Calu3 (cell line): ENCODE measurements around the gene CDH2. TPM values are rescaled to one million over a fixed set of nuclear protein-coding genes. Genes with fewer than 3 reads are reported as not detected.

Experiments used
- BruUV-seq: library from RNA; stranded (reverse); fragments of 400-500 nt; replicated peaks from 2 replicates; lab custom pipeline; 2021; lab: Mats Ljungman, UMichigan
- CTCF ChIA-PET: fragments of 300-600 bp; sonication (Branson Sonifier 250); formaldehyde crosslinking; loops from one replicate; lab custom pipeline; 2022; ENCODE audit warnings: antibody characterized with exemption; lab: Charles Lee
- DNase-seq: peaks from one replicate; pipeline ENCODE4 v3.0.0; 2022
- H3K27ac Mint-ChIP-seq: one replicate; pipeline ENCODE4 v1.8.0; 2022; ENCODE audit warnings: mixed read lengths; ENCODE audit not compliant: unreplicated experiment
- H3K27me3 Mint-ChIP-seq: one replicate; pipeline ENCODE4 v1.8.0; 2022; ENCODE audit warnings: mixed read lengths; ENCODE audit not compliant: unreplicated experiment
- H3K36me3 Mint-ChIP-seq: one replicate; pipeline ENCODE4 v1.8.0; 2022; ENCODE audit warnings: mild to moderate bottlenecking, moderate library complexity, mixed read lengths; ENCODE audit not compliant: insufficient read depth, unreplicated experiment
- H3K4me1 Mint-ChIP-seq: one replicate; pipeline ENCODE4 v1.8.0; 2022; ENCODE audit warnings: mild to moderate bottlenecking, low read depth, mixed read lengths; ENCODE audit not compliant: unreplicated experiment
- H3K4me3 Mint-ChIP-seq: one replicate; pipeline ENCODE4 v1.8.0; 2022; ENCODE audit warnings: mild to moderate bottlenecking, low read depth, moderate library complexity, mixed read lengths; ENCODE audit not compliant: unreplicated experiment
- H3K9me3 Mint-ChIP-seq: one replicate; pipeline ENCODE4 v1.8.0; 2022; ENCODE audit warnings: low read depth, mixed read lengths; ENCODE audit not compliant: unreplicated experiment
- CTCF ChIP-seq: fragments of 200-600 bp; IDR thresholded peaks from one replicate; pipeline ENCODE4 v1.8.0; 2022; ENCODE audit warnings: antibody characterized with exemption; ENCODE audit not compliant: unreplicated experiment
- intact Hi-C: fragments of 100-400 bp; cut with micrococcal nuclease; formaldehyde crosslinking; loops from one replicate; pipeline ENCODE4 v1.10.0; 2022; ENCODE audit not compliant: unreplicated experiment
- total RNA-seq: library from RNA; stranded (reverse); gene quantifications from 2 replicates; pipeline ENCODE4 v1.2.3, GENCODE V29; 2022

Gene CDH2
- total RNA-seq, 1 experiment from 2014 or later: 2.3 TPM

- H3K27ac Mint-ChIP-seq: no peak overlapping the region
- H3K36me3 Mint-ChIP-seq: no peaks in the 10 kb centered on the region
- BruUV-seq: no TSS peak
- H3K9me3 Mint-ChIP-seq: no peaks in the 10 kb centered on the region
- CTCF ChIA-PET: no interaction called here
- DNase-seq: no peak
- TF ChIP-seq CTCF: no peak
- no peaks in the 10 kb centered on the region for H3K27me3 Mint-ChIP-seq
- no peaks in the 10 kb centered on the region for H3K4me1 Mint-ChIP-seq
- no peak overlapping the region for H3K4me3 Mint-ChIP-seq
- intact Hi-C loops: no loop called here
These were observed 185.5 kb downstream of the CDH2 start for GRCh38 chr18:27991391-27991790.

DNA sequence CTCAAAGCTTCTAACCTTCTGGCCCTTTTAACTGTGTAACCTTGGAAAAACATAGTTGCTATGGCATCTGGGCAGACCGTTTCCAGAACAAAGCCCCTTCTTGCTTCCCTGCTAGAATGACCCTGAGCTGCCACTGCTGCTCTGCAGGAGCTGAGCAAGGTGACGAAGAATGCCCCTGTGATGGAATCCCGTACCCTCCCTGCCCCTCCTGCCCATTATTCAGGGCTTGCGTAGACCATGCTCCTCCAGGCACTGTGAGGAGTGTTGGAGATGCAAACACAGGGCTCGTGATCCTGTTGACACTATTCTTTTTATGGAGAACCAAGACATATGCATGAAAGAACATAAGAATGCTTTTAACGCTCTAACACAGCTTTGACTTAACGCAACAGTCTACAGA lies 191.1 kb downstream of the CDH2 start:
- CTCF ChIA-PET: no interaction called here

GRCh38 chr18:27983780-27984179 lies 193.2 kb downstream of the CDH2 start:
- H3K36me3 Mint-ChIP-seq: no peaks in the 10 kb centered on the region
- no peaks in the 10 kb centered on the region for H3K27me3 Mint-ChIP-seq

More for the DNA sequence above, 191.1 kb downstream of the CDH2 start:
- no peak overlapping the region for H3K27ac Mint-ChIP-seq
- BruUV-seq: no TSS peak
- no peaks in the 10 kb centered on the region for H3K27me3 Mint-ChIP-seq
- H3K4me1 Mint-ChIP-seq: no peaks in the 10 kb centered on the region
- no peak for TF ChIP-seq CTCF
- no peaks in the 10 kb centered on the region for H3K9me3 Mint-ChIP-seq
- H3K4me3 Mint-ChIP-seq: no peak overlapping the region
- H3K36me3 Mint-ChIP-seq: no peaks in the 10 kb centered on the region
- intact Hi-C loops: no loop called here
- no peak for DNase-seq

GRCh38 chr18:27976806-27977408 lies 200.0 kb downstream of the CDH2 start:
- CTCF ChIA-PET: no interaction called here
- intact Hi-C loops: no loop called here
- DNase-seq: no peak
- H3K9me3 Mint-ChIP-seq: no peaks in the 10 kb centered on the region
- TF ChIP-seq CTCF: no peak
- no peaks in the 10 kb centered on the region for H3K4me1 Mint-ChIP-seq
- no TSS peak for BruUV-seq
- no peak overlapping the region for H3K27ac Mint-ChIP-seq
- H3K4me3 Mint-ChIP-seq: no peak overlapping the region
- no peaks in the 10 kb centered on the region for H3K27me3 Mint-ChIP-seq
- no peaks in the 10 kb centered on the region for H3K36me3 Mint-ChIP-seq

More at GRCh38 chr18:27983780-27984179, 193.2 kb downstream of the CDH2 start:
- H3K27ac Mint-ChIP-seq: no peak overlapping the region
- no TSS peak for BruUV-seq
- CTCF ChIA-PET: no interaction called here
- DNase-seq: no peak
- no peak overlapping the region for H3K4me3 Mint-ChIP-seq
- no peaks in the 10 kb centered on the region for H3K4me1 Mint-ChIP-seq
- intact Hi-C loops: no loop called here
- H3K9me3 Mint-ChIP-seq: no peaks in the 10 kb centered on the region
- no peak for TF ChIP-seq CTCF
